ENCODE data around the gene PPFIBP1. TPM values are rescaled to one million over a fixed set of nuclear protein-coding genes. Genes with fewer than 3 reads are reported as not detected.

The PPFIBP1 gene
- polyA plus RNA-seq, 1 of the 3 experiments (the other 2 are of a cell fraction): 55.0 TPM

- TF ChIP-seq SIN3A (IDR thresholded peaks at IDR 0.05; ENCODE audit: borderline replicate concordance, low read depth, low read length) (no peak), GATA2 (CRISPR knock-in tag; IDR thresholded peaks at IDR 0.05) (no peak), NFIC (IDR thresholded peaks at IDR 0.05; ENCODE audit: borderline replicate concordance) (peak; percentile 91), FOXM1 (IDR thresholded peaks at IDR 0.05; ENCODE audit: low read depth) (no peak), POLR2AphosphoS5 (IDR thresholded peaks at IDR 0.05; ENCODE audit: low read depth, low read length) (peak; percentile 62; the same call in 1 of the 2 replicates), RXRA (IDR thresholded peaks at IDR 0.05; ENCODE audit: borderline replicate concordance, low read depth) (no peak), TEAD4 (IDR thresholded peaks at IDR 0.05; ENCODE audit: borderline replicate concordance, insufficient read depth) (peak; percentile 28; the same call in 1 of the 2 replicates), TCF12 (IDR thresholded peaks at IDR 0.05) (peak; percentile 80)
These were observed 120.3 kb downstream of the PPFIBP1 start (continued) for GRCh38 chr12:27644158-27644845.

GRCh38 chr12:27645671-27646070, 121.7 kb downstream of the PPFIBP1 start:
- Histone ChIP-seq H3K9me3 (no peaks in the 10 kb centered on the region), H2AFZ (ENCODE audit: low read depth) (no peak overlapping the region), H3K4me1 (ENCODE audit: control insufficient read depth in 1 of 2, insufficient read depth in 2 of 2, low read depth in 1 of 2, low read length in 1 of 2) (peaks cover 8 to 14% of the 10 kb centered on the region in 2 experiments; a peak in 3 of 4 replicates), H3K27ac (ENCODE audit: low read depth in 2 of 2, low read length in 1 of 2) (peak overlapping the region in 1 of 2 experiments; percentile 82; a peak in 1 of 4 replicates), H3K9me2 (no peaks in the 10 kb centered on the region), H3K4me2 (no peak overlapping the region), H3F3A (replicated peaks; ENCODE audit: insufficient read depth) (peaks cover 30% of the 10 kb centered on the region), H3K27me3 (ENCODE audit: insufficient read depth) (no peaks in the 10 kb centered on the region), H4K20me1 (ENCODE audit: insufficient read depth) (no peaks in the 10 kb centered on the region), H3K4me3 (ENCODE audit: low read depth in 2 of 2, low read length in 1 of 2) (no peak overlapping the region), H3K9ac (no peak overlapping the region), H3K36me3 (replicated peaks in 1 of 2; ENCODE audit: control insufficient read depth in 1 of 2, insufficient read depth in 2 of 2, low read length in 1 of 2) (peaks cover 18 to 59% of the 10 kb centered on the region in 2 experiments), H3K79me2 (ENCODE audit: insufficient read depth) (peaks cover 44% of the 10 kb centered on the region)
- ChIA-PET POLR2A (no interaction called here), CTCF (interaction anchor here (1.3 kb wide), 1 partner anchor 10 kb away, joined by 7 read pairs; no protein-coding TSS in a partner anchor)
- 65% methylated on average over 3 of the region's 3 CpGs for WGBS (ENCODE audit: low lambda C conversion rate)
- TF ChIP-seq PBX3 (IDR thresholded peaks at IDR 0.05): 0 out of 2 replicates have a peak, but pooled peaks have one; percentile 4
- no peak for TF ChIP-seq FOSL2 (IDR thresholded peaks at IDR 0.05; ENCODE audit: borderline replicate concordance, low read depth)
- peak; percentile 30; the same call in 1 of the 2 replicates for TF ChIP-seq TCF12 (IDR thresholded peaks at IDR 0.05)
- peak; percentile 3 for DNase-seq

GRCh38 chr12:27646149-27646548, 122.1 kb downstream of the PPFIBP1 start:
- Histone ChIP-seq H3K79me2 (ENCODE audit: insufficient read depth) (peaks cover 39% of the 10 kb centered on the region), H2AFZ (ENCODE audit: low read depth) (no peak overlapping the region), H3K27me3 (ENCODE audit: insufficient read depth) (no peaks in the 10 kb centered on the region), H3K36me3 (replicated peaks in 1 of 2; ENCODE audit: control insufficient read depth in 1 of 2, insufficient read depth in 2 of 2, low read length in 1 of 2) (peaks cover 22 to 59% of the 10 kb centered on the region in 2 experiments), H3K9me2 (no peaks in the 10 kb centered on the region), H3F3A (replicated peaks; ENCODE audit: insufficient read depth) (peaks cover 34% of the 10 kb centered on the region), H3K27ac (ENCODE audit: low read depth in 2 of 2, low read length in 1 of 2) (peak overlapping the region in 1 of 2 experiments; percentile 82; a peak in 1 of 4 replicates), H3K4me1 (ENCODE audit: control insufficient read depth in 1 of 2, insufficient read depth in 2 of 2, low read depth in 1 of 2, low read length in 1 of 2) (peaks cover 8 to 14% of the 10 kb centered on the region in 2 experiments; a peak in 3 of 4 replicates), H3K4me2 (no peak overlapping the region), H4K20me1 (ENCODE audit: insufficient read depth) (no peaks in the 10 kb centered on the region), H3K9ac (no peak overlapping the region), H3K4me3 (ENCODE audit: low read depth in 2 of 2, low read length in 1 of 2) (no peak overlapping the region), H3K9me3 (no peaks in the 10 kb centered on the region)
- 71% methylated on average over 2 of the region's 2 CpGs for WGBS (ENCODE audit: low lambda C conversion rate)
- CTCF ChIA-PET: no interaction called here
- POLR2A ChIA-PET: no interaction called here
- TF ChIP-seq MXI1 (IDR thresholded peaks at IDR 0.05; ENCODE audit: low read depth, low read length): no peak
- no peak for TF ChIP-seq USF2 (IDR thresholded peaks at IDR 0.05; ENCODE audit: borderline replicate concordance, low read depth, low read length)
- no peak for TF ChIP-seq USF1 (IDR thresholded peaks at IDR 0.05; ENCODE audit: borderline replicate concordance, low read depth)
- DNase-seq: no peak

Measured in SK-N-SH (cell line).